ENCODE data around the gene ZSWIM8. TPM values are rescaled to one million over a fixed set of nuclear protein-coding genes. Genes with fewer than 3 reads are reported as not detected.

ZSWIM8 gene
- polyA plus RNA-seq, 2 of the 4 experiments (the other 2 are of a cell fraction), result 24.3 to 44.5 TPM

DNA sequence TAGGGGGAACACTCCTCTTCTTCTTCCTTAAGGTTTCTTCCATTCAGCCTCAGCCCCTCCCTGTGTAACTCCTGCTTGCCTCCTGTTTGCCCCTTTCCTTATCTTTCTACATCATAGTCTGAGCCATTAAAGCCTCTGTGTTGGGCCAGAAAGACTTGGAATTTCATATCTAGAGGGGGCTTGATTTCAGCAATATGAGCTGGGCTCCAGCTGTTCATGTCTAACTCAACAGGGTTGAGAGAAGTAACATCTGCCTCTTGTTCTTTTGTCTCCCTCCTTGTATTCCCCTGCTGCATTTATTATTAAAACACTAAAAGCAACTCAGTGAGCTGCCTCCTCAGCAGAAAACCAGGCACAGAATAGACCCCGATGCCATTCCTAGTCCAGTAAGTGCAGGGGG lies 23.6 kb upstream of the ZSWIM8 start:
- TF ChIP-seq TP53 (CRISPR knock-in tag; IDR thresholded peaks at IDR 0.05) (no peak), FOXS1 (CRISPR knock-in tag; IDR thresholded peaks at IDR 0.05) (no peak), CHD4 (IDR thresholded peaks at IDR 0.05; ENCODE audit: borderline replicate concordance) (no peak), JUNB (IDR thresholded peaks at IDR 0.05) (no peak), GATA3 (IDR thresholded peaks at IDR 0.05; ENCODE audit: borderline replicate concordance) (no peak), CBX2 (IDR thresholded peaks at IDR 0.05; ENCODE audit: borderline replicate concordance, low read depth) (no peak)
- no peaks in the 10 kb centered on the region for H3K9me3 ChIP-seq
- WGBS (ENCODE audit: missing lambda C conversion rate), result 95% methylated on average over 1 of the region's 1 CpG
- no peak overlapping the region for H3K4me2 ChIP-seq
- CTCF ChIA-PET, result interaction anchor here (0.6 to 1.1 kb wide), 2 partner anchors 9 to 11 kb away, joined by 3 to 4 read pairs; no protein-coding TSS in a partner anchor
- POLR2A ChIA-PET, result interaction anchor here (1.2 kb wide), 1 partner anchor 10 kb away, joined by 4 read pairs; a partner anchor contains a TSS
- DNase-seq (ENCODE audit: low read depth in 1 of 2, low spot score in 1 of 2) (no peak), FAIRE-seq (no peak), ATAC-seq (no peak)
- no peak overlapping the region for H3K4me3 ChIP-seq
- H3K4me1 ChIP-seq, result peaks cover 14% of the 10 kb centered on the region; the same call in 2 of the 3 replicates
- H3K27ac ChIP-seq, result no peak overlapping the region

- DNase-seq (ENCODE audit: low read depth in 1 of 2, low spot score in 1 of 2) (no peak), ATAC-seq (no peak), FAIRE-seq (no peak)
- no peak overlapping the region for H3K4me2 ChIP-seq
- H3K4me3 ChIP-seq, result no peak overlapping the region
- H3K9me3 ChIP-seq, result no peaks in the 10 kb centered on the region
- peaks cover 14% of the 10 kb centered on the region; the same call in 2 of the 3 replicates for H3K4me1 ChIP-seq
- POLR2A ChIA-PET, result interaction anchor here (0.6 to 2.0 kb wide), 2 partner anchors 9 to 15 kb away, joined by 7 to 8 read pairs; a partner anchor contains a TSS
- CTCF ChIA-PET, result interaction anchor here (1.0 to 1.2 kb wide), 2 partner anchors 12 to 117 kb away, joined by 3 to 5 read pairs; no protein-coding TSS in a partner anchor
- no peak for TF ChIP-seq POLR2A (IDR thresholded peaks at IDR 0.05; ENCODE audit: low read length)
- TF ChIP-seq, protein P1, sequence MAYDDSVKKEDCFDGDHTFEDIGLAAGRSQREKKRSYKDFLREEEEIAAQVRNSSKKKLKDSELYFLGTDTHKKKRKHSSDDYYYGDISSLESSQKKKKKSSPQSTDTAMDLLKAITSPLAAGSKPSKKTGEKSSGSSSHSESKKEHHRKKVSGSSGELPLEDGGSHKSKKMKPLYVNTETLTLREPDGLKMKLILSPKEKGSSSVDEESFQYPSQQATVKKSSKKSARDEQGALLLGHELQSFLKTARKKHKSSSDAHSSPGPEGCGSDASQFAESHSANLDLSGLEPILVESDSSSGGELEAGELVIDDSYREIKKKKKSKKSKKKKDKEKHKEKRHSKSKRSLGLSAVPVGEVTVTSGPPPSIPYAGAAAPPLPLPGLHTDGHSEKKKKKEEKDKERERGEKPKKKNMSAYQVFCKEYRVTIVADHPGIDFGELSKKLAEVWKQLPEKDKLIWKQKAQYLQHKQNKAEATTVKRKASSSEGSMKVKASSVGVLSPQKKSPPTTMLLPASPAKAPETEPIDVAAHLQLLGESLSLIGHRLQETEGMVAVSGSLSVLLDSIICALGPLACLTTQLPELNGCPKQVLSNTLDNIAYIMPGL (CRISPR knock-in tag; IDR thresholded peaks at IDR 0.05; ENCODE audit: borderline replicate concordance), result no peak
- TF ChIP-seq ZFP36 (IDR thresholded peaks at IDR 0.05; ENCODE audit: borderline replicate concordance, partially characterized antibody), result no peak
- no peak for TF ChIP-seq MAZ (IDR thresholded peaks at IDR 0.05; ENCODE audit: borderline replicate concordance, low read depth, low read length)
- no peak for TF ChIP-seq HOXA7 (CRISPR knock-in tag; IDR thresholded peaks at IDR 0.05)
- no peak for TF ChIP-seq RAD21 (conservative IDR thresholded peaks at IDR 0.05 in 1 of 2, IDR thresholded peaks at IDR 0.05 in 1 of 2)
- TF ChIP-seq, protein P2, sequence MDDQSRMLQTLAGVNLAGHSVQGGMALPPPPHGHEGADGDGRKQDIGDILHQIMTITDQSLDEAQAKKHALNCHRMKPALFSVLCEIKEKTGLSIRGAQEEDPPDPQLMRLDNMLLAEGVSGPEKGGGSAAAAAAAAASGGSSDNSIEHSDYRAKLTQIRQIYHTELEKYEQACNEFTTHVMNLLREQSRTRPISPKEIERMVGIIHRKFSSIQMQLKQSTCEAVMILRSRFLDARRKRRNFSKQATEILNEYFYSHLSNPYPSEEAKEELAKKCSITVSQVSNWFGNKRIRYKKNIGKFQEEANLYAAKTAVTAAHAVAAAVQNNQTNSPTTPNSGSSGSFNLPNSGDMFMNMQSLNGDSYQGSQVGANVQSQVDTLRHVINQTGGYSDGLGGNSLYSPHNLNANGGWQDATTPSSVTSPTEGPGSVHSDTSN (IDR thresholded peaks at IDR 0.05), result no peak
- TF ChIP-seq RNF2 (IDR thresholded peaks at IDR 0.05; ENCODE audit: borderline replicate concordance, low read depth), result no peak
- TF ChIP-seq NPAS2 (CRISPR knock-in tag; IDR thresholded peaks at IDR 0.05; ENCODE audit: borderline replicate concordance), result no peak
- TF ChIP-seq MAFK (IDR thresholded peaks at IDR 0.05; ENCODE audit: partially characterized antibody), result no peak
- TF ChIP-seq BHLHE40 (IDR thresholded peaks at IDR 0.05; ENCODE audit: low read depth, low read length), result no peak
- no peak for TF ChIP-seq TP53 (CRISPR knock-in tag; IDR thresholded peaks at IDR 0.05)
- no peak for TF ChIP-seq RCOR1 (IDR thresholded peaks at IDR 0.05; ENCODE audit: low read depth, low read length)
- no peak overlapping the region for H3K27ac ChIP-seq
- whole genome bisulfite sequencing (ENCODE audit: missing lambda C conversion rate), result 30% methylated on average over 2 of the region's 2 CpGs
These were observed 22.5 kb upstream of the ZSWIM8 start for GRCh38 chr10:73762915-73763314.

- ChIA-PET POLR2A (interaction anchor here (0.6 to 2.0 kb wide), 2 partner anchors 9 to 15 kb away, joined by 7 to 8 read pairs; a partner anchor contains a TSS), CTCF (interaction anchor here (0.6 to 1.2 kb wide), 4 partner anchors 13 to 178 kb away, joined by 3 to 5 read pairs (median 3); no protein-coding TSS in a partner anchor)
- no peak for FAIRE-seq
- Histone ChIP-seq H3K9me3 (no peaks in the 10 kb centered on the region), H3K27ac (no peak overlapping the region), H3K4me3 (no peak overlapping the region), H3K4me1 (peaks cover 14% of the 10 kb centered on the region; the same call in 2 of the 3 replicates), H3K4me2 (no peak overlapping the region)
- no peak for DNase-seq (ENCODE audit: low read depth in 1 of 2, low spot score in 1 of 2)
- ATAC-seq, result no peak
- 84% methylated on average over 2 of the region's 2 CpGs for WGBS (ENCODE audit: missing lambda C conversion rate)
- no peak for TF ChIP-seq HOXB13 (CRISPR knock-in tag; IDR thresholded peaks at IDR 0.05; ENCODE audit: low read depth)
- TF ChIP-seq REST (IDR thresholded peaks at IDR 0.05), result no peak
- TF ChIP-seq PHF8 (IDR thresholded peaks at IDR 0.05; ENCODE audit: borderline replicate concordance, low read depth), result no peak
- TF ChIP-seq, protein P1 (CRISPR knock-in tag; IDR thresholded peaks at IDR 0.05; ENCODE audit: borderline replicate concordance), result no peak
- TF ChIP-seq RARB (CRISPR knock-in tag; IDR thresholded peaks at IDR 0.05), result no peak
- no peak for TF ChIP-seq EHF (CRISPR knock-in tag; IDR thresholded peaks at IDR 0.05)
- TF ChIP-seq RAD21 (conservative IDR thresholded peaks at IDR 0.05 in 1 of 2, IDR thresholded peaks at IDR 0.05 in 1 of 2), result no peak
- no peak for TF ChIP-seq BHLHE40 (IDR thresholded peaks at IDR 0.05; ENCODE audit: low read depth, low read length)
- no peak for TF ChIP-seq SMC3 (IDR thresholded peaks at IDR 0.05)
- TF ChIP-seq JUNB (IDR thresholded peaks at IDR 0.05), result no peak
- TF ChIP-seq, protein P3, sequence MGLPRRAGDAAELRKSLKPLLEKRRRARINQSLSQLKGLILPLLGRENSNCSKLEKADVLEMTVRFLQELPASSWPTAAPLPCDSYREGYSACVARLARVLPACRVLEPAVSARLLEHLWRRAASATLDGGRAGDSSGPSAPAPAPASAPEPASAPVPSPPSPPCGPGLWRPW (IDR thresholded peaks at IDR 0.05), result no peak
These were observed 22.1 kb upstream of the ZSWIM8 start for GRCh38 chr10:73763343-73763742.
